ENCODE results near the gene PDGFRA. TPM values are rescaled to one million over a fixed set of nuclear protein-coding genes. Genes with fewer than 3 reads are reported as not detected.

Gene PDGFRA
- total RNA-seq, 2 donors from 2014 or later: 5.8 to 82.2 TPM

DNA sequence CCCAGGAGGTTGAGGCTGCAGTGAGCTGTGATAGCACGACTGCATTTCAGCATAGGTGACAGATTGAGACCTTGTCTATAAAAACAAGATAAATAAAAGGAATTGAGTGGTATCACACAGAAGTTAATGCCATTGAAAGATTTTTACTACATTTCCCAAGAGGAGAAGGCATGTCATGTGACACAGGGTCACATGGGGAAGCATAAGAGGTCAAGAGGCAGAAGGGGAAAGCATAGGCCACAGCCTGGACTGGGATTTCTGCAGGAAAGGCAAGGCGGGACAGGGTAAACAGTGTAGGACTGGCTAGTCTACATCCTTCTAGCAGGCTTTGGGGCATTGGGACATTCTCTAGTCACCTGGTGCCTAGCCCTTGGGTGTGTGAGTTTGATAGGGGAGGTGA, 88.6 kb downstream of the PDGFRA start:
- TF ChIP-seq POLR2AphosphoS5 (IDR thresholded peaks at IDR 0.05) (no peak), POLR2A (IDR thresholded peaks at IDR 0.05) (no peak)
- TF ChIP-seq, protein P1, sequence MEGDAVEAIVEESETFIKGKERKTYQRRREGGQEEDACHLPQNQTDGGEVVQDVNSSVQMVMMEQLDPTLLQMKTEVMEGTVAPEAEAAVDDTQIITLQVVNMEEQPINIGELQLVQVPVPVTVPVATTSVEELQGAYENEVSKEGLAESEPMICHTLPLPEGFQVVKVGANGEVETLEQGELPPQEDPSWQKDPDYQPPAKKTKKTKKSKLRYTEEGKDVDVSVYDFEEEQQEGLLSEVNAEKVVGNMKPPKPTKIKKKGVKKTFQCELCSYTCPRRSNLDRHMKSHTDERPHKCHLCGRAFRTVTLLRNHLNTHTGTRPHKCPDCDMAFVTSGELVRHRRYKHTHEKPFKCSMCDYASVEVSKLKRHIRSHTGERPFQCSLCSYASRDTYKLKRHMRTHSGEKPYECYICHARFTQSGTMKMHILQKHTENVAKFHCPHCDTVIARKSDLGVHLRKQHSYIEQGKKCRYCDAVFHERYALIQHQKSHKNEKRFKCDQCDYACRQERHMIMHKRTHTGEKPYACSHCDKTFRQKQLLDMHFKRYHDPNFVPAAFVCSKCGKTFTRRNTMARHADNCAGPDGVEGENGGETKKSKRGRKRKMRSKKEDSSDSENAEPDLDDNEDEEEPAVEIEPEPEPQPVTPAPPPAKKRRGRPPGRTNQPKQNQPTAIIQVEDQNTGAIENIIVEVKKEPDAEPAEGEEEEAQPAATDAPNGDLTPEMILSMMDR (IDR thresholded peaks at IDR 0.05): no peak
- intact Hi-C loops (cut with DNase I): no loop called here

DNA sequence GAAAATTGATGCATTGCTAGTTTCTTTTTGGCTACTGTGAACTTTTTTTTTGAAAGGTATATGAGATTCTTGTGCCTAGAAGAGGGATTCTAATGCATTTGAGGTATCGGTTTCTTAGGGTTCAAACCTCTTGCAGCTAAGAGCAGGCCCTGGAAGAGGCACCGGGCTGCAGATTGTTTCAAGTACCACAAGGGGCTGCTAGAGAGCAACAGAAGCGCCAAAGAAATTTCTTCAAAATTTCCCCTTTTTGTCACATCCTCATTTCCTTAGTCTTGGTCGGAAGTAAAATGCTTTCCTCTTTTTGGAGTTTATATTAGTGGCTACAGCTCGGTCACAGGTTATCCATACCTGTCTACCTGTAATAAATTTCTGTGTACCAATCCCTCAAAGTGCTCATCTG, 89.8 kb downstream of the PDGFRA start:
- Histone ChIP-seq H3K4me1 (replicated peaks) (no peaks in the 10 kb centered on the region), H3K4me3 (no peak overlapping the region), H3K27ac (no peak overlapping the region), H3K36me3 (no peaks in the 10 kb centered on the region), H3K9me3 (no peaks in the 10 kb centered on the region), H3K27me3 (replicated peaks; ENCODE audit: insufficient read depth) (no peaks in the 10 kb centered on the region)
- TF ChIP-seq, protein P1 (IDR thresholded peaks at IDR 0.05): peak in 3 of 4 experiments; percentile 19 to 45 (median 34)
- TF ChIP-seq POLR2AphosphoS5 (IDR thresholded peaks at IDR 0.05): no peak
- no peak for TF ChIP-seq POLR2A (IDR thresholded peaks at IDR 0.05)
- 48% methylated on average over 5 of the region's 5 CpGs for WGBS
- no peak for DNase-seq (ENCODE audit: low spot score)
- intact Hi-C loops (cut with DNase I): no loop called here

More for the DNA sequence above, 88.6 kb downstream of the PDGFRA start:
- Histone ChIP-seq H3K4me3 (no peak overlapping the region), H3K36me3 (no peaks in the 10 kb centered on the region), H3K27me3 (replicated peaks; ENCODE audit: insufficient read depth) (no peaks in the 10 kb centered on the region), H3K27ac (no peak overlapping the region), H3K9me3 (no peaks in the 10 kb centered on the region), H3K4me1 (replicated peaks) (no peaks in the 10 kb centered on the region)
- 85% methylated on average over 2 of the region's 2 CpGs for WGBS
- no peak for DNase-seq (ENCODE audit: low spot score)

DNA sequence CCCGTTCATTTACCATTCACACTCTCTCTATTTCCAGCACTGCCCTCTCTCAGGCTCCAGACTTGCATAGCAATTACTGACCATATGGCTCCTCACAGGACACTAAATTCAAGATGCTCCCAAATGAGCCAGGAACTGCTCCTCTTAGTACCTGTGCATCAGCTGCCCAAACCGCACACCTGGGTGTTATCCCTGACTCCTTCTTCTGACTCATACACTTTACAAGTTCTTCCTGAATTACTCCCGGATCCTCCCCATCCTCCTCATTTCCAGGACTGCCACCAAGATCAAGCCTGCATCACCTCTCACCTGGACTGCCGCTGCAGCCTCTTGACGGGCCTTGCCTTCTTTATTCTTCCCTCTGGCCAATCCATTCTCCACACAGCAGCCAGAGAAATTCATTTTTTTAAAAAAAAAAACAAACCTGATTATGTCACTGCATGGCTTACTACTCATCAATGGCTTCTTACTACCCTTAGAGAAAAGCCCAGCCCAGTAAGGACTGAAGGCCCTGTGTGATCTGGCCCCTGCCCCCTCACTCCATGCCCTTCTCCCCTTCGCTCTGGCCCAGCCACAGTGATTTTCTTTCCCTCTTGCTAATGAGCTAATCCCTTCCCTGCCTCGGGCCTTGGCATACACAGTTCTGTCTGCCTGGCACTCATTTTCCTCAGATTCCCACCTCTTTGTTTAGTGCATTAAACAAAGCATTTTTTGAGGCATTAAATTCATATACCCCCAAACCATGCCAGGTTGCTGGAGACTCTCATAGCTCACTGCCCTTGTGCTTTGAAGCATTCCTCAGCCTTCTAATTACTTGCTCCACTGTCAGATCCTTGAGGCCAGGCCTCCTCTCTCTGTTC, 92.0 kb downstream of the PDGFRA start:
- WGBS: 80% methylated on average over 7 of the region's 7 CpGs
- H3K4me3 ChIP-seq: no peak overlapping the region
- intact Hi-C loops (cut with DNase I): loop anchor here (5.0 to 10.0 kb wide), 3 partner anchors 121 to 1004 kb away; no protein-coding TSS in a partner anchor

DNA sequence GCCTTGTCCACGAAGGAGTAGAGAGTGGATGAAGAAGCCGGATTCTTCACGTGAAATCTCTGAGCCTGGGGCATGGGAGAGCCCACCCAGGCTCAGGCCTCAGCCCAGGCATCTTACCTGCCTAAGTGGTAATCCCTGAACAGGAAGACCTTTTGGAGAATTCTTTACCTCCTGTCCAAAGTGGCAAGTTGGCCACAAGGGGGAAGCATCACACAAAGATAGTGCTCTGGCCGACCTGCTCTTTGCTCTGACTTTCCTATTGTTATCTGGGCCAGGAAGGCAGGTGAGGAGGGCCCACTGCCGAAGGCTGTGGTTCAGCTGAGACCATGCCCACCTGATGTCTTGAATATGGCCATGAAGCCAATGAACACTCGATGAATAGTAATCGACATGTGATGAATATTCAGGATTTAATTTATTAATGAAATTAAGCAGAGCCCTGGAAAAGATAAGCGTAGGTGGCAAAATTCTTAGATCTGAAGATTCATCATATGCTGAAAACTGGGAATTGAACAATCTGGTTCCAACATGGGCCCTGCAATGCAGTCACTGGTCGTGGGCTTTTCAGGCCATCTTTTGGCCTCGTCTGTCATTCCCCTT, 93.8 kb downstream of the PDGFRA start:
- WGBS: 33% methylated on average over 10 of the region's 10 CpGs
- TF ChIP-seq POLR2A (IDR thresholded peaks at IDR 0.05) (no peak), POLR2AphosphoS5 (IDR thresholded peaks at IDR 0.05) (peak; percentile 14)
- TF ChIP-seq, protein P1 (IDR thresholded peaks at IDR 0.05): peak in 3 of 4 experiments; percentile 58 to 75 (median 72)
- no peaks in the 10 kb centered on the region for H3K9me3 ChIP-seq
- H3K4me1 ChIP-seq (replicated peaks): no peaks in the 10 kb centered on the region
- H3K27ac ChIP-seq: no peak overlapping the region
- intact Hi-C loops (cut with DNase I): loop anchor here (5.0 to 10.0 kb wide), 3 partner anchors 119 to 1002 kb away; no protein-coding TSS in a partner anchor
- no peaks in the 10 kb centered on the region for H3K36me3 ChIP-seq
- peak; percentile 60 for DNase-seq (ENCODE audit: low spot score)
- H3K27me3 ChIP-seq (replicated peaks; ENCODE audit: insufficient read depth): no peaks in the 10 kb centered on the region
- H3K4me3 ChIP-seq: no peak overlapping the region

More for the DNA sequence above, 92.0 kb downstream of the PDGFRA start:
- no peak for TF ChIP-seq POLR2A (IDR thresholded peaks at IDR 0.05)
- TF ChIP-seq, protein P1 (IDR thresholded peaks at IDR 0.05): no peak
- no peak for TF ChIP-seq POLR2AphosphoS5 (IDR thresholded peaks at IDR 0.05)
- Histone ChIP-seq H3K27me3 (replicated peaks; ENCODE audit: insufficient read depth) (no peaks in the 10 kb centered on the region), H3K27ac (no peak overlapping the region), H3K9me3 (no peaks in the 10 kb centered on the region), H3K36me3 (no peaks in the 10 kb centered on the region), H3K4me1 (replicated peaks) (no peaks in the 10 kb centered on the region)
- DNase-seq (ENCODE audit: low spot score): no peak
